ENCODE data around the gene SLC2A2. TPM values are rescaled to one million over a fixed set of nuclear protein-coding genes. Genes with fewer than 3 reads are reported as not detected.

Gene SLC2A2
- total RNA-seq, 1 donor = under 0.01 TPM

DNA sequence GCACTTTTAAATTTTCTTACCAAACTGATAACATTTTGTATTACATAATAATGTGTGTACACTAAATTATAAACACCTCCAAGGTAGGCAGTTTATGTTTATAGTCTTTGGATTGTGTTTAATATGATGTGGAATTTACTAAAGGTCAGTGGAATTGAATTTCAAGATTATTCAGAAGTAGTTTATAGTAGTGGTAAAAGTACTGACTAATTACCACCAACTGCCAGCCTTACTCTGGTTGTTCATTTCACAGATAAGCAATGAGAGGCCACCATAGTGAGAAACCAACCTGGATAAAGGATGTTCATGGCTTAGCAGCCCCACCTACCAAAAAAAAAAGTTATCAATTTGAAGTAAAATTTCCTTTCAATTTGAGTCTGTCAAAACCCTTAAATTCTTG lies 64.1 kb downstream of the SLC2A2 start:
- no peak for DNase-seq (ENCODE audit: low read depth)
- H3K4me3 ChIP-seq (ENCODE audit: low read depth, low read length) = no peak overlapping the region
- TF ChIP-seq CTCF (IDR thresholded peaks at IDR 0.05; ENCODE audit: insufficient read depth, low read depth, low read length) = no peak

DNA sequence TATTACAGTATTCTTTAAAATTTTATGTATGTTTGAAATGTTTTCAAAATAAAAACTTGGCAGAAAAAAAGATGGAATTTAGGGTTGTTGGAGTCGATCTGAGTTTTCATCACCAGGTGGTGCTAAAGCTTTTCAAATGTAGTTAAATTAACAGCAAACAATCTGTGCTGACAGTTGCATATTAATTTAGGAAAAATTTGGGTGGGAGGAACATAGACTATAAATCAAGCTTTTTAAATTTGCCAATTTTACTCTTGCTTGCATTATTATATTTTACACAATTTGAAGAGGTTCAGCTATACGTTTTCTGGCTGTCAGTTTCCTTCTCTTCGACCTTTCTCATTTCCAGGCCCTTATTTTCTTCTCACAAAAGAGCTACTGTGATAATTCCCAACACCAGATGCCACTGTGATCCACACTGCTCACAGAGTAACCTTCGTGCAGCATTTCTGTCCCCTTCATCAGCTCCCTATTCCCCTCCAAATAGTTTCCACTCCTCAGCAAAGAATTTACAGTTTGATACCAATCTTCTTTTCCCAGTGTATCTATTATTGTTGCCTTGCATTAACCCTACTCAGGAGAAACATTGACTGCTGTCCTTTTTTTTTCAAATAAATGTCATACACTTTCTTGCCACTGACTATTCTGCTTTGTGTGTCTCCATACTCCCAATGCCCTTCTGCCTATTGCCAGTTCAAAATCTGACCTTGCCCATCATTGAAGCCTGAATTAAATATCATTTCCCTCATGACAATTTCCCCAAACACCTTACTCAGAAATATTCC lies 64.7 kb downstream of the SLC2A2 start:
- peak; percentile 57 for TF ChIP-seq CTCF (IDR thresholded peaks at IDR 0.05; ENCODE audit: insufficient read depth, low read depth, low read length)

GRCh38 chr3:170959457-170959856 lies 67.1 kb downstream of the SLC2A2 start:
- DNase-seq (ENCODE audit: low read depth) = no peak
- no peak for TF ChIP-seq CTCF (IDR thresholded peaks at IDR 0.05; ENCODE audit: insufficient read depth, low read depth, low read length)
- no peak overlapping the region for H3K4me3 ChIP-seq (ENCODE audit: low read depth, low read length)

More for the DNA sequence above, 64.7 kb downstream of the SLC2A2 start:
- no peak overlapping the region for H3K4me3 ChIP-seq (ENCODE audit: low read depth, low read length)
- peak; percentile 67 for DNase-seq (ENCODE audit: low read depth)

GRCh38 chr3:170956647-170957046 lies 69.9 kb downstream of the SLC2A2 start:
- H3K4me3 ChIP-seq (ENCODE audit: low read depth, low read length) = no peak overlapping the region
- DNase-seq (ENCODE audit: low read depth) = no peak
- TF ChIP-seq CTCF (IDR thresholded peaks at IDR 0.05; ENCODE audit: insufficient read depth, low read depth, low read length) = no peak

DNA sequence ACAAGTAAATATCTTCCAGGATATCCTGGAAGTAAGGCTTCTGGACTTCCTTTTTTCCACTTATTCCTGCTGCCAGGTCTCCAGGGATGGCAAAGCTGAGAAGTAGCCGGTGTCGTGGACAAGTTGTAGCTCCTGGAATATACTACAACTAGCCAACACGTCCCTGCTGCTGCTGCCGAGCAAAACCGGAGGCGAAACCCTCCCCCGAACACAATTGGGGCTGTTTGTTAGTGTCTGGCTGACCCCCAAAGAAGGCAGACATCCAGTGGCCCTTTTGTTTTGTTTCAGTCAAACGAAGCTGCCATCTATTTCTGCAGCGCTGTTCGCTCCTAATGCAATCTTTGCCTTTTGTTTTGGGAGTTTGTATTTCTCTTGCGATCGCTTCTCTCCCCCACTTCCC lies 72.8 kb downstream of the SLC2A2 start:
- TF ChIP-seq CTCF (IDR thresholded peaks at IDR 0.05; ENCODE audit: insufficient read depth, low read depth, low read length) = no peak
- H3K4me3 ChIP-seq (ENCODE audit: low read depth, low read length) = no peak overlapping the region
- no peak for DNase-seq (ENCODE audit: low read depth)

DNA sequence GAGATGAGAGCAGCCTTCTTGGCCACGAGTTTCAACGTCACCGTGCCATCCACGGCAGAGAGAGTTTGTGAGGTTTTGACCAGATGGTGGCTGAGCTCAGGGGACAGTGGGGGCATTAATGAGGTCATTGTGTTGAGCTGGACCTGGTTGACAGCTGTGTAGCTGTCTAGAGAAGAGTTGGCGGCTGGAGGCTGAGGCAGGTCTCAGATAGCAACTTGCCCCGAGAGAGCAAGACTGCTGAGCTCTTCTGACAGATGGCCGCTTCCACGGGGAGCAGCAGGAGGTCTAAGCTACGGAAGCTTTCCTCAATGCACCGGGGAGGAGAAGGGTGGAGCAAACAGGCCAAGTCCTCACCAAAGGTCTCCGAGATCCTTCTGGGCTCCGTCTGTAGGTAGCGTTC lies 73.3 kb downstream of the SLC2A2 start:
- no peak for DNase-seq (ENCODE audit: low read depth)
- H3K4me3 ChIP-seq (ENCODE audit: low read depth, low read length) = no peak overlapping the region
- no peak for TF ChIP-seq CTCF (IDR thresholded peaks at IDR 0.05; ENCODE audit: insufficient read depth, low read depth, low read length)

DNA sequence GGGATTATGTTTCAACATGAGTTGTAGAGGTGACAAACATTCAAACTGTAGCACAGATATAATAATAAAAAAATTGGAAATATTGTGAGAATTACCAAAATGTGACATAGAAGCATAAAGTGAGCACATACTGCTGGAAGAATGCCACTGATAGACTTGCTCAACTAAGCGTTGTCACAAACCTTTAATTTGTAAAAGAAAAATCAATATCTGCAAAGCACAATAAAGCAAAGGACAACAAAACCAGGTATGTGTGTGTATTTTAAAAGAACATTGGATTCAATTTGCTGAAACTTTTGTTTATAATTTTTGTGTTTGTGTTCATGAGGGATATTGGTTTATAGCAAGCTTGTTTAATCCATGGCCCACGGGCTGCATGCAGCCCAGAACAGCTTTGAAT lies 77.3 kb downstream of the SLC2A2 start:
- no peak overlapping the region for H3K4me3 ChIP-seq (ENCODE audit: low read depth, low read length)
- TF ChIP-seq CTCF (IDR thresholded peaks at IDR 0.05; ENCODE audit: insufficient read depth, low read depth, low read length) = no peak
- no peak for DNase-seq (ENCODE audit: low read depth)

All from fibroblast of villous mesenchyme (primary cell).